SIG-M5 (cell line): ENCODE data around the gene TANGO6.

ENCODE experiments used
- DNase-seq: peaks from one replicate; lab custom pipeline; 2025; lab: John Stamatoyannopoulos, UW

The TANGO6 gene

GRCh38 chr16:69100071-69100691 is 256.9 kb downstream of the TANGO6 start:
- DNase-seq: no peak

GRCh38 chr16:69105501-69106361 is 262.4 kb downstream of the TANGO6 start, which contains the start of gene HAS3:
HAS3 (plus strand) TSS chr16:69105653; CDS start chr16:69109396, 3,743 bp downstream.
- DNase-seq: no peak

- no peak for DNase-seq
These were observed 263.4 kb downstream of the TANGO6 start for GRCh38 chr16:69106491-69107315.

GRCh38 chr16:69107316-69107962 is 264.1 kb downstream of the TANGO6 start:
- DNase-seq: no peak

GRCh38 chr16:69108064-69108904 is 265.0 kb downstream of the TANGO6 start:
- no peak for DNase-seq

- no peak for DNase-seq
These were observed 265.5 kb downstream of the TANGO6 start for GRCh38 chr16:69108905-69109252.

- DNase-seq: no peak
These were observed 266.3 kb downstream of the TANGO6 start for GRCh38 chr16:69109486-69110270.

- DNase-seq: no peak
These were observed 267.1 kb downstream of the TANGO6 start for GRCh38 chr16:69110406-69110805.

- DNase-seq: no peak
These were observed 268.0 kb downstream of the TANGO6 start for GRCh38 chr16:69111216-69111875.

GRCh38 chr16:69111876-69112230 is 268.5 kb downstream of the TANGO6 start:
- DNase-seq: no peak

- no peak for DNase-seq
These were observed 269.2 kb downstream of the TANGO6 start for GRCh38 chr16:69112285-69113129.

GRCh38 chr16:69113216-69113615 is 269.9 kb downstream of the TANGO6 start:
- DNase-seq: no peak

- no peak for DNase-seq
These were observed 271.1 kb downstream of the TANGO6 start for GRCh38 chr16:69114346-69114975.

- DNase-seq: no peak
These were observed 271.6 kb downstream of the TANGO6 start for GRCh38 chr16:69114976-69115355.

GRCh38 chr16:69115361-69115760 is 272.0 kb downstream of the TANGO6 start:
- DNase-seq: no peak

GRCh38 chr16:69115837-69116236 is 272.5 kb downstream of the TANGO6 start:
- DNase-seq: no peak

- DNase-seq: no peak
These were observed 273.0 kb downstream of the TANGO6 start for GRCh38 chr16:69116256-69116875.

GRCh38 chr16:69116906-69117305 is 273.6 kb downstream of the TANGO6 start:
- no peak for DNase-seq
